Uterus (tissue), 4 donors: Measurements from ENCODE around the gene KLC1. TPM values are rescaled to one million over a fixed set of nuclear protein-coding genes. Genes with fewer than 3 reads are reported as not detected.

Experiments used
- DNase-seq, 2 donors: peaks; one replicate each; pipeline ENCODE4 v3.0.0-alpha.2; 2019 to 2020
- H3K27ac ChIP-seq, 2 donors: fragments of 200-600 bp; sonication (generic); 1 replicate in 1 of 2; 2 replicates in 1 of 2; pipeline ENCODE4 v1.5.1; 2016 to 2018
- H3K27me3 ChIP-seq, 2 donors: fragments of 200-600 bp; sonication (generic); one replicate each; pipeline ENCODE4 v1.5.1; 2018 to 2019; ENCODE audit warnings: control low read depth in 1 of 2
- H3K36me3 ChIP-seq, 2 donors: fragments of 200-600 bp; sonication (generic); one replicate each; pipeline ENCODE4 v1.5.1; 2019; ENCODE audit warnings: control low read depth in 1 of 2
- H3K4me1 ChIP-seq, 2 donors: fragments of 200-600 bp; sonication (generic); one replicate each; pipeline ENCODE4 v1.5.1; 2018 to 2019; ENCODE audit warnings: control low read depth in 1 of 2
- H3K4me3 ChIP-seq, 2 donors: fragments of 200-600 bp; sonication (generic); 1 replicate in 1 of 2; 2 replicates in 1 of 2; pipeline ENCODE4 v1.5.1; 2018 to 2019; ENCODE audit warnings: mild to moderate bottlenecking in 1 of 2
- H3K9me3 ChIP-seq, 2 donors: fragments of 200-600 bp; sonication (generic); one replicate each; pipeline ENCODE4 v1.5.1; 2019; ENCODE audit warnings: control low read depth in 1 of 2
- POLR2A ChIP-seq, 2 donors: fragments of 450-650 bp; IDR thresholded peaks; one replicate each; pipeline ENCODE4 v1.6.1; 2016; ENCODE audit warnings: antibody characterized with exemption in 2 of 2, mild to moderate bottlenecking in 1 of 2, moderate library complexity in 1 of 2
- intact Hi-C: fragments of 100-400 bp; cut with DNase I; formaldehyde crosslinking; loops from one replicate; pipeline ENCODE4 v1.15.1; 2023; ENCODE audit warnings: low total_unique reads
- total RNA-seq, 4 donors: library from RNA; depleted of rRNA in 3 of 4; stranded (reverse); fragments of >200 nt in 3 of 4; gene quantifications; one replicate each; pipeline versions ENCODE4 v1.1.0 to v1.2.4, GENCODE V29; 2014 to 2023
- TF ChIP-seq, protein P1 (sequence below), 4 experiments: fragments of 200-600 bp in 2 of 4; fragments of 450-650 bp in 2 of 4; sonication (generic) in 2 of 4; IDR thresholded peaks; one replicate each; pipeline ENCODE4 v1.5.1; 2016 to 2019; ENCODE audit warnings: antibody characterized with exemption in 4 of 4, mild to moderate bottlenecking in 2 of 4, moderate library complexity in 1 of 4
- donor health status: DM: yes; HTN: yes; CAD: no.

KLC1 gene
- total RNA-seq, 4 donors from 2014 or later = 130 to 459 (median 285) TPM

DNA sequence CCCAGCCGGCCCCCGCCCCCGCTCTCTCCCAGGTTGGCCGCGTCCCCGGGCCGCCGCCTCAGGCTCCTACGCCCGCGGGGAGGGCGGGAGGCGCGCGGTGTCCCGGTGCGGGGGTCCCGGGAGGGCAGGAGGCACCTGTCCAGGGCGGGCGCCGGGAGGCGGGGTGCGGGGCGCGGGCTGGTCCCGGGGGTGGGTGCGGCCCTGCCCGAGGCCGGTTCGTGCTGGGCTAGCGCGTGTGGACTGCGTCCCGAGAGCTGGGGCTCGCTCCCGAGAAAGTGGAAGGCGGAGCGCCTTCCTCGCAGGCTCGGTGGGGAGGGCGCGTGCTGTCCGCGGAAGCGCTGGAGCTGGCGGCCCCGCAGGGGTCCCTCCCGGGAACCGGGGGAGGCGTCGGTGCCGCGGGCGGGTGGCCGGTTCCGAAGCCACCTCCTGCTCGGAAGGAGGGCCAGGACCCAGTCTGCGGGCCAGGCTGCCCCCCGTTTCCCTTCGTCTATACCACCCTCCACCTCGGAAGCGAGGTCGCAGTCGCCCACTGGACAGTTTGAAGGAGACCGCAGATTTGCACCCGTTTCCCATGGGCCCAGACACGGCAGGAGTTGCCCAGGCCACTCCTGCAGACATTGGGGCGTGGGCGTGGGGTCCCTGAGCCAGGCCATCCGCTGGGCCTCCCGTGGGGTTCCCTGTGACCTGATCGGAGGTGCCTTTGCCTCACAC is 87.2 kb downstream of the KLC1 start:
- intact Hi-C loops = no loop called here
- peak overlapping the region; percentile 77 to 88 for H3K27ac ChIP-seq
- peaks cover 0 to 18% of the 10 kb centered on the region in 2 donors for H3K4me1 ChIP-seq
- TF ChIP-seq, protein P1, sequence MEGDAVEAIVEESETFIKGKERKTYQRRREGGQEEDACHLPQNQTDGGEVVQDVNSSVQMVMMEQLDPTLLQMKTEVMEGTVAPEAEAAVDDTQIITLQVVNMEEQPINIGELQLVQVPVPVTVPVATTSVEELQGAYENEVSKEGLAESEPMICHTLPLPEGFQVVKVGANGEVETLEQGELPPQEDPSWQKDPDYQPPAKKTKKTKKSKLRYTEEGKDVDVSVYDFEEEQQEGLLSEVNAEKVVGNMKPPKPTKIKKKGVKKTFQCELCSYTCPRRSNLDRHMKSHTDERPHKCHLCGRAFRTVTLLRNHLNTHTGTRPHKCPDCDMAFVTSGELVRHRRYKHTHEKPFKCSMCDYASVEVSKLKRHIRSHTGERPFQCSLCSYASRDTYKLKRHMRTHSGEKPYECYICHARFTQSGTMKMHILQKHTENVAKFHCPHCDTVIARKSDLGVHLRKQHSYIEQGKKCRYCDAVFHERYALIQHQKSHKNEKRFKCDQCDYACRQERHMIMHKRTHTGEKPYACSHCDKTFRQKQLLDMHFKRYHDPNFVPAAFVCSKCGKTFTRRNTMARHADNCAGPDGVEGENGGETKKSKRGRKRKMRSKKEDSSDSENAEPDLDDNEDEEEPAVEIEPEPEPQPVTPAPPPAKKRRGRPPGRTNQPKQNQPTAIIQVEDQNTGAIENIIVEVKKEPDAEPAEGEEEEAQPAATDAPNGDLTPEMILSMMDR (IDR thresholded peaks at IDR 0.05) = no peak
- TF ChIP-seq POLR2A (IDR thresholded peaks at IDR 0.05) = no peak
- no peaks in the 10 kb centered on the region for H3K27me3 ChIP-seq
- peak overlapping the region; percentile 49 to 98 for H3K4me3 ChIP-seq
- H3K36me3 ChIP-seq = no peaks in the 10 kb centered on the region
- no peaks in the 10 kb centered on the region for H3K9me3 ChIP-seq
- DNase-seq = peak in 1 of 2 donors; percentile 53

DNA sequence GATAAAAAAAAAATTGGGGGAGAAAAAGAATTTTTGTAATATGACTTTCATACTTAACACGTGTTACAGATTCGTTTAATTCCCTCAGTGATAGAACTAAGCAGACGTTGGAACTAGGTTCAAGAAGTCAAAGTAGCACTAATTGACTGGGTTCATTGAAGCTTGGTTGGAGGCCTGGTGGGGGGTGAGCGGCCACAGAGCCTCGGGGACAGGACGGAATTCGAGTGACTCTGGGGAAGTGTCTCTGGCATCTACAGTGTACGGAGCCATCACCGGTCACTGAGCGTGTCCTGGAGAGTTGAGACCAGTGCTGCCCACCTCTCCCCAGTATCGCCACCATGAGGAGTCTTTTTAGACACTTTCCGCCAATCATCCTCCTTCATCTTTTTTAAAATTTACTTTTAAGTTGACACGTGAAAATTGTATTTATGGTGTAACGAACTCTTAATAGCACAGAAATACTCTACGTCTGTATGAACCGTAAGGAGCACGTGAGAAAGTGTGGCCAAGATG is 87.9 kb downstream of the KLC1 start:
- H3K4me3 ChIP-seq = peak overlapping the region; percentile 49 to 98
- TF ChIP-seq, protein P1 (IDR thresholded peaks at IDR 0.05) = no peak
- TF ChIP-seq POLR2A (IDR thresholded peaks at IDR 0.05) = no peak
- no peaks in the 10 kb centered on the region for H3K36me3 ChIP-seq
- intact Hi-C loops = no loop called here
- H3K9me3 ChIP-seq = no peaks in the 10 kb centered on the region
- H3K27me3 ChIP-seq = no peaks in the 10 kb centered on the region
- no peak for DNase-seq
- peaks cover 0 to 17% of the 10 kb centered on the region in 2 donors for H3K4me1 ChIP-seq
- no peak overlapping the region for H3K27ac ChIP-seq

DNA sequence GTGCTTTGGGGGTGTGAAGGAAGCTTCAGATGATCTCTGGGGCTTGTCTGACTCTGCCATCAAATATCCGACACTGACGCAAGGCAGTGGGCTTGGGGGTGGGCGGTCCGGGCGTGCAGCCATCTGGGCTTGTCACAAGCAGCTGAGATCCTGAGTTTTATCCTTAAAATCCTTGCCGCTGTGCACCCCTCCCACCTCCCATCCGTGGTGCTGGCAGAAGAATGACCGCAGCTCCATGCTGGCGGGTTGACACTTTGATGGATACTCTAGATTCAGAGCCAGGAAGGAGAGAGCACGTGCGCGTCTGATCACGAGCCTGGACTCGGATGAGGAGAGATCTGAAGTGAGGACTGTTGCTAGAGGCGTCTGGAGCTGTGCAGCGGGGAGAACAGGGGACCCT is 89.6 kb downstream of the KLC1 start:
- intact Hi-C loops = no loop called here

DNA sequence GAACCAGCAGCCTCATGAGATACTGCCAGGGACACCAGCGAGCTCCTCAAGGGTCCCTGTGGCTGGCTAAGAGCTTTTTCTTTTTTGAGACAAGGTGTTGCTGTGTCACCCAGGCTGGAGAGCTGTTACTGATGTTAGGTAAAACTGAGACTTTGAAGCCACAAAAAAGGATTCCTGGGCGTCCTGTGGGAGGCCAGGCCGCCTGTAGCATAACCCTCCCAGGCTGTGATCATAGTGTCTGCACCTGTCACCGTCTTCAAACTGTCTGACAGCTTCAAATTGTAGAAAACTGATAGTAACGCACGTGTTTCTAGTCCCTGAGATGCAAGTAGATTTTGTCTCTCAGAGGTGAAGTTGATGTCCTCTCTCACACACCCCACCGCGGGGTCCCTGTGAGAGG is 90.7 kb downstream of the KLC1 start:
- Histone ChIP-seq H3K4me1 (peaks cover 0 to 20% of the 10 kb centered on the region in 2 donors), H3K9me3 (no peaks in the 10 kb centered on the region), H3K27ac (no peak overlapping the region)

More for the DNA sequence above, 89.6 kb downstream of the KLC1 start:
- Histone ChIP-seq H3K36me3 (no peaks in the 10 kb centered on the region), H3K27ac (peak overlapping the region in 1 of 2 donors; percentile 39), H3K4me3 (no peak overlapping the region), H3K4me1 (peaks cover 0 to 21% of the 10 kb centered on the region in 2 donors), H3K9me3 (no peaks in the 10 kb centered on the region), H3K27me3 (no peaks in the 10 kb centered on the region)
- peak; percentile 65 to 74 for DNase-seq
- TF ChIP-seq, protein P1 (IDR thresholded peaks at IDR 0.05) = no peak
- TF ChIP-seq POLR2A (IDR thresholded peaks at IDR 0.05) = no peak

More for the DNA sequence above, 90.7 kb downstream of the KLC1 start:
- DNase-seq = no peak
- no peak overlapping the region for H3K4me3 ChIP-seq
- TF ChIP-seq POLR2A (IDR thresholded peaks at IDR 0.05) = no peak
- TF ChIP-seq, protein P1 (IDR thresholded peaks at IDR 0.05) = no peak
- no peaks in the 10 kb centered on the region for H3K36me3 ChIP-seq
- intact Hi-C loops = no loop called here
- no peaks in the 10 kb centered on the region for H3K27me3 ChIP-seq
